GM08714 (cell line): ENCODE data around the gene IL15.
"Not testable (repeated sequence)": the region's sequence is repeated elsewhere in the genome, so short reads cannot be mapped to it uniquely, and the experiment has no call there.

ENCODE experiments used
- H3K4me3 ChIP-seq: fragments of 200-500 bp; sonication (Bioruptor generic); 2 replicates; pipeline ENCODE4 v1.5.1; 2014; ENCODE audit warnings: mild to moderate bottlenecking, low read length, inconsistent platforms
- ZNF274 ChIP-seq: IDR thresholded peaks from 2 replicates; pipeline ENCODE4 v1.6.1; 2012; ENCODE audit warnings: mild to moderate bottlenecking, low read depth, low read length

Gene IL15

DNA sequence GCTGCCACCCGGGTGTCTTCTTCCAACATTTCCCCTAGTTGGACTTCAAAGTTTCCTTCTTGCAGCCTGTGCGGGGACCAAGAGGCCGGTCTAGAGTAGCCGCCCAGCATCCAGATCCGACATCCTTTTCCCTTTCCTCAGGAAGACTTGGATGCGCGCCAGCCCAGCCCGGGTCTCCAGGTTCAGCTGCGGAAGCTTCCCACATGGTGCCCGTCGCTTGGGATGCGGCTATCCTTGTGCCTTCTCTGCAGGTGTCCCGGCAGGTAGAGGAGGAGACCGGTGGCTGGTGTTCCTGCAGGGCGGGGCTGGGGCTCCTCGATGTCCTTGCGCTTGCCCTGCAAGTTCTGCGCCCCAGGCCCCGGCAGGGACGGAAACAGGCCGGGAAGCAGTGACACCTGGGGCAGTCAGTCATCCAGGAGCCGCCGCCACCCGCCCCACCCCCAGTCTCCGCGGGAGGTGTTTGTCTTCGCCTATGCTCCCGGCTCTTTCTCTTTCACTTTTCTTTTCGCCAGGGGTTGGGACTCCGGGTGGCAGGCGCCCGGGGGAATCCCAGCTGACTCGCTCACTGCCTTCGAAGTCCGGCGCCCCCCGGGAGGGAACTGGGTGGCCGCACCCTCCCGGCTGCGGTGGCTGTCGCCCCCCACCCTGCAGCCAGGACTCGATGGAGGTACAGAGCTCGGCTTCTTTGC, at the start of gene IL15:
IL15 (plus strand) TSS at position 502 of the 689 bp plus-strand sequence. CDS start 82,882 bp downstream, outside the sequence.
- TF ChIP-seq ZNF274: no peak

GRCh38 chr4:141587897-141588296, 48.5 kb upstream of the IL15 start:
- TF ChIP-seq ZNF274: no peak
- H3K4me3 ChIP-seq: no peak overlapping the region

More for the DNA sequence above, at the start of gene IL15:
- peak within 1 kb of the TSS; percentile 77 for H3K4me3 ChIP-seq

DNA sequence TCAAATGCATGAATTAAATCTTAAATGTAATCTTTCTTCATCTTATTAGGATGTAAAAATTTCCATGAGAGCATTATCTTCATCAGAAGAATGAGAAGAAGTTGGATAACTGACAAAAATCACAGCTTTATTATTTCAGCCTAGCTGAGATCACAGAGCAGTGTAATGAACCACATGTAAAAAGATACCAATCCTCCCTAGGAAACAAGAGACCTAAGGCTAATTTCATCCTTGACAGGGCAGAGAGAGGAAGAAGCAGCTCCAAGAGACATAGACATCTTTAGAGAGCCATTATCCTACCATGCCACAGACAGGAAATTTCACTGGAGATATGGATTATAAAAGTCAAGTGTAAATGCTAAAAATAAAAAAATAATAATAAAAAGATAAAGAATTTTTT, 40.9 kb upstream of the IL15 start:
- no peak for TF ChIP-seq ZNF274
- H3K4me3 ChIP-seq: no peak overlapping the region

- H3K4me3 ChIP-seq: no peak overlapping the region
- no peak for TF ChIP-seq ZNF274
These were observed 36.5 kb upstream of the IL15 start for GRCh38 chr4:141599853-141600252.

DNA sequence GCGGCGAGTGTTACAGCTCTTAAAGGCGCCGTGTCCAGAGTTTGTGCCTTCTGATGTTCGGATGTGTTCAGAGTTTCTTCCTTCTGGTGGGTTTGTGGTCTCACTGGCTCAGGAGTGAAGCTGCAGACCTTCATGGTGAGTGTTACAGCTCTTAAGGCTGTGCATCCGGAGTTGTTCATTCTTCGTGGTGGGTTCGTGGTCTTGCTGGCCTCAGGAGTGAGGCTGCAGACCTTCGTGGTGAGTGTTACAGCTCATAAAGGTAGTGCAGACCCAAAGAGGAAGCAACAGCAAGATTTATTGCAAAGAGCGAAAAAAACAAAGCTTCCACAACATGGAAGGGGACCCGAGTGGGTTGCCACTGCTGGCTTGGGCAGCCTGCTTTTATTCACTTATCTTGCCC, 31.7 kb upstream of the IL15 start:
- H3K4me3 ChIP-seq: not testable (repeated sequence)

DNA sequence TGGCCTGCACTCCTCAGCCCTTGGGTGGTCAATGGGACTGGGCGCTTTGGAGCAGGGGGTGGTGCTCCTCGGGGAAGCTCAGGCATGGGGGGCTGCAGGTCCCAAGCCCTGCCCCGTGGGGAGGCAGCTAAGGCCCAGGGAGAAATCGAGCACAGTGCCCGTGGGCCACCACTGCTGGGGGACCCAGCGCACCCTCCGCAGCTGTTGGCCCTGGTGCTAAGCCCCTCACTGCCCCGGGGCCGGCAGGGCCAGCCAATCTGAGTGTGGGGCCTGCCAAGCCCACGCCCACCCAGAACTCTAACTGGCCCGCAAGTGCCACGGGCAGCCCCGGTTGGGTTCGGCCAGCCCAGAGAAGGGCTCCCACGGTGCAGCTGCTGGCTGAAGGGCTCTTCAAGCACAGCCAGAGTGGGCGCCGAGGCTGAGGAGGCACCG, 30.9 kb upstream of the IL15 start:
- no peak overlapping the region for H3K4me3 ChIP-seq
- TF ChIP-seq ZNF274: no peak

GRCh38 chr4:141609243-141609642, 27.1 kb upstream of the IL15 start:
- no peak overlapping the region for H3K4me3 ChIP-seq
- no peak for TF ChIP-seq ZNF274

GRCh38 chr4:141610365-141610764, 26.0 kb upstream of the IL15 start:
- H3K4me3 ChIP-seq: no peak overlapping the region
- TF ChIP-seq ZNF274: no peak

DNA sequence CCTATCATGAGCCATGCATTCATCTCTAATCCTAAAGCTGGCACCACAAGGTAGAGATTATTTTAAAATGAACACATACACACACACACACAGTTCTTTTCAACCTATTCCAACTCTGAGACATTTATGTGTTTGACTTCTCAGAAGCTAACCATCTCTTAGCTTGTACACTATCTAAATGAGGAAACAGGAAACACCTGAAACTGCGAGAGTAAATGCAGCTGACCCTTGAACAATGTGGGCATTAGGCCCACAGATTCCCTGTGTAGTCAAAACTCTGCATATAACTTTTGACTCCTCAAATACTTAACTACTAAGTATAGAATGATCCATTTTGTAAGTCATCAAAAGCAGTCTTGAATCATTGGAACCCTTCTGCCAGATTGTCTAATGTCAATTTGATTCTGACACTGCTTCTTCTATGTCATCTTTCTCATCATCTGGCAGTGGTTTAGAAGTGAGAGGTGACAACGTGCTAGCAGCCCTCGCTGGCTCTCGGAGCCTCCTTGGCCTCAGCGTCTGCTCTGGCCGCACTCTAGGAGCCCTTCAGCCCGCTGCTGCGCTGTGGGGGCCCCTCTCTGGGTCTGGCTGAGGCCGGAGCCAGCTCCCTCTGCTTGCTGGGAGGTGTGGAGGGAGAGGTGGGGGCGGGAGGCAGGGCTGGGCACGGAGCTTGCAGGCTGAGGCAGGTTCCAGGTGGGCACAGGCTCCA, 21.4 kb upstream of the IL15 start:
- no peak overlapping the region for H3K4me3 ChIP-seq

DNA sequence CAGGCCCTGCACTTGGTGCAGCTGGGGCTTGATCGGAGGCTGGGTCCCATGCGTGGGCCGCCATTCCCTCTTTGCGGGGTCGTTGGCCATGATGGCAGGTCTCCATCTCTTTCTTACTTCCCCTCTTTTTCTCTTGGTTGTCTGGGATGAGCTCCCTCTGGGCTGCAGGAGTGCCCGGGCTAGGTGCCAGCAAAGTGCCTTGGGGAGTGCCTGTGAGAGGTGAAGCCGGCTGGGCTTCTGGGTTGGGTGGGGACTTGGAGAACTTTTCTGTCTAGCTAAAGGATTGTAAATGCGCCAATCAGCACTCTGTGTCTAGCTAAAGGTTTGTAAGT, 20.8 kb upstream of the IL15 start:
- H3K4me3 ChIP-seq: not testable (repeated sequence)

More for the DNA sequence above, 21.4 kb upstream of the IL15 start:
- TF ChIP-seq ZNF274: no peak

DNA sequence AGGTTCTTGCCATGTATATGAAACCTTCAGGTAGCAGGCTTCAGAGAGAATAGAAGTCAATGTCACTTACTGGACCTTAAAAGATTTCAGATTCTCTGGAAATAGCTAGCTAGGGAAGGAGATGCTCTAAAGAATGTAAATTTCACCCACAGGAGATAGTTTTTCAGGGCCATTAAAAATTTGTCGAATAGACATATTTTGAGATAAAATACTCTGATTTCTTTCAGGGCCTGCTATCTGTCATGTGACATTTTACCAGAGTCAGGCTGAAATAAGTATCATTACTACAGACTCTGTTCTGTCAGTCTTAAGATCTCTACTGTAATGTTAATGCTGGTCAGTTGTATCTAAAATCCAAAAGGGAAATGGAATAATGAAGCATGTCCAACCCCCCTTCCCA, 15.7 kb upstream of the IL15 start:
- no peak overlapping the region for H3K4me3 ChIP-seq
- TF ChIP-seq ZNF274: no peak

GRCh38 chr4:141625023-141625422, 11.4 kb upstream of the IL15 start:
- H3K4me3 ChIP-seq: no peak overlapping the region
- no peak for TF ChIP-seq ZNF274

DNA sequence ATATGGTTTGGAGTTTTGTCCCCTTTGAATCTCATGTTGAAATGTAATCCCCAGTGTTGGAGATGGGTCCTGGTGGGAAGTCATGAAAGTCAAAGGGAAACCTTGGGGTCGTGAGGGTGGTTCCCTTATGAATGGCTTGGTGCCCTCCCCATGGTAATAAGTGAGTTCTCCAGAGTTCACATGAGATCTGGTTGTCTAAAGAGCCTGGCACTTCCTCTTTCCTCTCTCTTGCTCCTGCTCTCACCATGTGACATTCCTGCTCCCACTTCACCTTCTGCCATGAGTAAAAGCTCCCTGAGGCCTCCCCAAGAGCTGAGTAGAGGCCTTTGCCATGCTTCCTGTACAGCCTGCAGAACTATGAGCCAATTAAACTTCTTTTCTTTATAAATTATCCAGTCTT, 5.5 kb upstream of the IL15 start:
- TF ChIP-seq ZNF274: no peak
- no peak overlapping the region for H3K4me3 ChIP-seq

- H3K4me3 ChIP-seq: peak overlapping the region; percentile 77; the same call in 1 of the 2 replicates
- no peak for TF ChIP-seq ZNF274
These were observed 674 bp upstream of the IL15 start for GRCh38 chr4:141635736-141636081.

GRCh38 chr4:141636771-141637460, 533 bp downstream of the IL15 start:
- H3K4me3 ChIP-seq: peak overlapping the region; percentile 77
- TF ChIP-seq ZNF274: no peak
